ENCODE results near the gene ADAMTSL3.

DNA sequence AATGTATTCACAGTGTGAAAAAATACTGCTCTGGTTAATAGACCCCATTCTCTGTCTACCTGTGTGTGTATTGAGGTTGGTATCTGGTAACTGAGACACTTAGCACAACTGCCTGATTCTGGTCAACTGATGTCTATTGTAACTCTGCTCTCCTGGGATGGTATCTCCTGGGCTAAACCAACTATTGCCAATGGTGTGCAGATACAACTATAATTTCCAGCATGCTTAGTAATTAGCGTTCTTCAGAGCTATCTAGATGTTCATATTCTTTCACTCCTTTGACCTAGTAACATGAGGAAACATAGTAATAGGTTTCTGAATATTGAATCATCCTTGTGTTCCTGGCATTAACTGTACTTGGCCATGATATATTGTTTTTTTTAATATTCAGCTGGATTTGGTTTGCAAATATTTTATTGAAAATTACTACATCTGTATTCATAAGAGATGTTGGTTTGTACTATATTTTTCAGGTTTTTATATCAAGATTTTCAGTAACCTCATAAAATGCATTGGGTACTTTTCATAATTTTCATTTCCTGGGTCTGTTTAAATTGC is 16.8 kb downstream of the ADAMTSL3 start:
- TF ChIP-seq CTCF (IDR thresholded peaks at IDR 0.05; ENCODE audit: low read depth, low read length, poor library complexity, severe bottlenecking) (no peak), EZH2phosphoT487 (IDR thresholded peaks at IDR 0.05; ENCODE audit: borderline replicate concordance, low read length) (no peak)
